K562 (cell line): ENCODE results near the gene CADPS2. TPM values are rescaled to one million over a fixed set of nuclear protein-coding genes. Genes with fewer than 3 reads are reported as not detected.

Experiments used
- ATAC-seq: fragments of 200-7000 bp; cut with Tn5 transposase; 3 replicates; pipeline ENCODE4 v1.9.1; 2020; ENCODE audit warnings: moderate library complexity
- BruUV-seq: library from RNA; stranded (reverse); fragments of 400-500 nt; replicated peaks from 2 replicates; lab custom pipeline; 2021; lab: Mats Ljungman, UMichigan
- CTCF ChIA-PET: fragments of 300-600 bp; formaldehyde crosslinking; extraction: SDS; loops from one replicate; lab custom pipeline; 2021; ENCODE audit warnings: low intra/inter-chr PET ratio; lab: Yijun Ruan, JAX
- POLR2A ChIA-PET: fragments of 300-600, 350-650 bp; sonication (Branson Sonifier 250); formaldehyde crosslinking; extraction: SDS; loops from one replicate; lab custom pipeline; 2021; ENCODE audit warnings: antibody characterized with exemption, inconsistent platforms; lab: Yijun Ruan, JAX
- DNase-seq, 4 experiments: peaks; one replicate each; pipeline versions ENCODE4 v3.0.0 to v3.0.0-alpha.2; 2011 to 2018; ENCODE audit warnings: low spot score in 3 of 4, mixed read lengths in 3 of 4; ENCODE audit errors: extremely low read depth in 1 of 4
- FAIRE-seq: peaks from 2 replicates; lab custom pipeline; 2011; peaks lifted over from hg19 to GRCh38; lab: Jason Lieb, UNC
- H2AFZ ChIP-seq: 2 replicates; pipeline ENCODE4 v1.6.0; 2011; ENCODE audit warnings: low read depth, low read length, control low read depth, inconsistent platforms
- H3K27ac ChIP-seq: fragments of 200-600 bp; 3 replicates; pipeline ENCODE4 v1.8.0; 2011; ENCODE audit warnings: low read depth, mild to moderate bottlenecking, control low read depth, inconsistent platforms, low read length, moderate library complexity, mixed read lengths; ENCODE audit errors: extremely low read depth
- H3K27me3 ChIP-seq, 2 experiments: fragments of 300-600 bp in 1 of 2; 2 replicates in 1 of 2; 3 replicates in 1 of 2; pipeline versions ENCODE4 v1.6.0 to v1.8.0; 2011; ENCODE audit warnings: inconsistent platforms in 2 of 2, low read length in 2 of 2, mild to moderate bottlenecking in 1 of 2, mixed read lengths in 1 of 2, moderate library complexity in 1 of 2; ENCODE audit not compliant: control insufficient read depth in 2 of 2, insufficient read depth in 2 of 2
- H3K36me3 ChIP-seq: fragments of 300-600 bp; 3 replicates; pipeline ENCODE4 v1.8.0; 2011; ENCODE audit warnings: mild to moderate bottlenecking, low read length, inconsistent platforms; ENCODE audit not compliant: control insufficient read depth, insufficient read depth
- H3K4me1 ChIP-seq, 2 experiments: fragments of 200-600 bp in 1 of 2; replicated peaks in 1 of 2; 2 replicates in 1 of 2; 3 replicates in 1 of 2; pipeline versions ENCODE4 v1.5.1 to v1.8.0; 2011; ENCODE audit warnings: inconsistent platforms in 2 of 2, low read length in 2 of 2, mild to moderate bottlenecking in 1 of 2, mixed read lengths in 1 of 2, moderate library complexity in 1 of 2; ENCODE audit not compliant: control insufficient read depth in 2 of 2, insufficient read depth in 2 of 2
- H3K4me2 ChIP-seq: 2 replicates; pipeline ENCODE4 v1.6.1; 2011; ENCODE audit warnings: low read length, control low read depth, inconsistent platforms, mixed read lengths; ENCODE audit not compliant: insufficient read depth
- H3K4me3 ChIP-seq: fragments of 200-600 bp; sonication (generic), shearing (Covaris generic); 2 replicates; pipeline ENCODE4 v1.5.1; 2016; ENCODE audit warnings: control low read depth, inconsistent platforms
- H3K79me2 ChIP-seq: fragments of 200-600 bp; 3 replicates; pipeline ENCODE4 v1.8.0; 2011; ENCODE audit warnings: low read length, inconsistent platforms; ENCODE audit not compliant: control insufficient read depth, insufficient read depth
- H3K9ac ChIP-seq, 2 experiments: 2 replicates each; pipeline versions ENCODE4 v1.6.0 to v1.6.1; 2011; ENCODE audit warnings: low read depth in 2 of 2, low read length in 2 of 2, control low read depth in 1 of 2, inconsistent platforms in 1 of 2, mild to moderate bottlenecking in 1 of 2, mixed read lengths in 1 of 2; ENCODE audit not compliant: insufficient read depth in 1 of 2
- H3K9me1 ChIP-seq: one replicate; pipeline ENCODE4 v1.6.0; 2011; ENCODE audit warnings: inconsistent platforms, mild to moderate bottlenecking, low read length, moderate library complexity; ENCODE audit not compliant: control insufficient read depth, insufficient read depth
- H3K9me3 ChIP-seq: replicated peaks from 2 replicates; pipeline ENCODE4 v1.5.1; 2011; ENCODE audit warnings: low read depth, low read length, inconsistent platforms; ENCODE audit not compliant: control insufficient read depth, insufficient read depth
- H4K20me1 ChIP-seq: replicated peaks from 2 replicates; pipeline ENCODE4 v1.6.1; 2011; ENCODE audit warnings: low read length, inconsistent platforms, mixed read lengths; ENCODE audit not compliant: control insufficient read depth, insufficient read depth
- BRD4 ChIP-seq: fragments of 200-600 bp; sonication (generic); IDR thresholded peaks from 2 replicates; pipeline ENCODE4 v1.6.1; 2017; ENCODE audit warnings: inconsistent platforms
- CAMTA2 ChIP-seq: fragments of 250-450 bp; sonication (Bioruptor Pico); conservative IDR thresholded peaks from 2 replicates; pipeline ENCODE4 v1.5.1; 2022
- CCAR2 ChIP-seq: fragments of 200-400 bp; formaldehyde crosslinking; IDR thresholded peaks from 2 replicates; pipeline ENCODE4 v1.6.1; 2017; ENCODE audit warnings: mild to moderate bottlenecking, low read depth, low read length
- GTF2B ChIP-seq: IDR thresholded peaks from 2 replicates; pipeline ENCODE4 v1.6.1; 2011; ENCODE audit not compliant: insufficient read length; ENCODE audit errors: extremely low read depth
- MAFF ChIP-seq: IDR thresholded peaks from 2 replicates; pipeline ENCODE4 v1.6.1; 2012; ENCODE audit warnings: low read length, improper control_type of control experiment
- MTA3 ChIP-seq: fragments of 450-650 bp; formaldehyde crosslinking; IDR thresholded peaks from 2 replicates; pipeline ENCODE4 v1.6.1; 2017; ENCODE audit warnings: mild to moderate bottlenecking, borderline replicate concordance
- NKRF ChIP-seq: fragments of 450-650 bp; IDR thresholded peaks from 2 replicates; pipeline ENCODE4 v1.6.1; 2016; ENCODE audit warnings: borderline replicate concordance
- NR2C1 ChIP-seq, 2 experiments: fragments of 450-650 bp; IDR thresholded peaks; 2 replicates each; pipeline ENCODE4 v1.6.1; 2017; ENCODE audit warnings: mild to moderate bottlenecking in 2 of 2, antibody characterized with exemption in 1 of 2, inconsistent platforms in 1 of 2, missing compliant biosample characterization in 1 of 2, missing genetic modification characterization in 1 of 2
- PCBP2 ChIP-seq: fragments of 200-400 bp; formaldehyde crosslinking; IDR thresholded peaks from 2 replicates; pipeline ENCODE4 v1.6.1; 2018; ENCODE audit warnings: low read length, low read depth, mild to moderate bottlenecking, moderate library complexity; ENCODE audit not compliant: poor library complexity, severe bottlenecking
- SREBF2 ChIP-seq: sonication (generic); formaldehyde crosslinking; IDR thresholded peaks from 2 replicates; pipeline ENCODE4 v1.4.0; 2020; ENCODE audit warnings: mild to moderate bottlenecking, missing genetic modification reagents
- STAT5B ChIP-seq: fragments of 250-450 bp; sonication (Bioruptor Pico); IDR thresholded peaks from 2 replicates; pipeline ENCODE4 v1.8.0; 2021; ENCODE audit warnings: mild to moderate bottlenecking, inconsistent platforms
- TCF3 ChIP-seq: sonication (generic); formaldehyde crosslinking; IDR thresholded peaks from 2 replicates; pipeline ENCODE4 v1.4.0; 2020; ENCODE audit warnings: mild to moderate bottlenecking, missing genetic modification reagents
- XRCC3 ChIP-seq: fragments of 450-650 bp; IDR thresholded peaks from 2 replicates; pipeline ENCODE4 v1.6.1; 2017; ENCODE audit warnings: mild to moderate bottlenecking, moderate library complexity
- ZBTB7A ChIP-seq: IDR thresholded peaks from 2 replicates; pipeline ENCODE4 v1.6.1; 2011; ENCODE audit warnings: low read depth, mild to moderate bottlenecking, low read length, moderate library complexity, borderline replicate concordance; ENCODE audit not compliant: control insufficient read depth
- ZEB2 ChIP-seq: fragments of 450-650 bp; IDR thresholded peaks from 2 replicates; pipeline ENCODE4 v1.6.1; 2016
- ZFP91 ChIP-seq: sonication (generic); formaldehyde crosslinking; IDR thresholded peaks from 2 replicates; pipeline ENCODE4 v1.8.0; 2022; ENCODE audit warnings: mild to moderate bottlenecking, missing genetic modification reagents
- ZNF133 ChIP-seq: fragments of 250-450 bp; sonication (Bioruptor Pico); IDR thresholded peaks from 2 replicates; pipeline ENCODE4 v1.4.0; 2020; ENCODE audit warnings: mild to moderate bottlenecking
- WGBS: fragments of 100-300 bp; shearing (Covaris generic); methylation state at CpG from one replicate; pipeline ENCODE4 v1.1.6; 2016; ENCODE audit warnings: low coverage, mixed read lengths; ENCODE audit not compliant: insufficient coverage; ENCODE audit errors: missing lambda C conversion rate; 5-methylcytosine and 5-hydroxymethylcytosine counted together
- in situ Hi-C: fragments of 300-500 bp; cut with MboI; formaldehyde crosslinking; loops from 4 replicates; pipeline ENCODE4 v1.15.0; 2018; ENCODE audit warnings: inconsistent platforms, mixed read lengths
- intact Hi-C: fragments of 100-400 bp; cut with micrococcal nuclease; formaldehyde crosslinking; loops from 2 replicates; pipeline ENCODE4 v1.14.2; 2022
- polyA plus RNA-seq, 8 experiments: library from polyadenylated mRNA; depleted of rRNA in 4 of 8; stranded (reverse) in 5 of 8; unstranded in 3 of 8; fragments of >200 nt; fragmentation: Nextera tagmentation in 2 of 8; fragmentation: Illumina TruSeq in 1 of 8; extraction: Ambion mirVana in 2 of 8; extraction: Trizol in 1 of 8; gene quantifications; 2 replicates each; pipeline versions ENCODE4 v1.2.1 to v1.2.3, GENCODE V29; 2011 to 2014; ENCODE audit warnings: inconsistent platforms in 1 of 8, missing spikeins in 1 of 8
- total RNA-seq, 7 experiments: library from RNA; depleted of rRNA in 6 of 7; stranded (reverse); fragments of >200 nt in 6 of 7; fragmentation: Illumina TruSeq in 2 of 7; extraction: Trizol in 2 of 7; gene quantifications; 2 replicates each; pipeline versions ENCODE4 v1.2.1 to v1.2.3, GENCODE V29; 2011 to 2021; ENCODE audit warnings: low replicate concordance in 1 of 7

Gene CADPS2
- total and polyA plus RNA-seq, 9 of the 15 experiments (the other 6 are each of a cell fraction or from before 2014, with no cell fraction given): 0.03 to 0.14 (median 0.04) TPM; not detected in 1

- 0% methylated on average over 2 of the region's 2 CpGs for WGBS
- no TSS peak for BruUV-seq
- ATAC-seq (no peak), FAIRE-seq (no peak)
- no peaks in the 10 kb centered on the region for H3K79me2 ChIP-seq
- no peak overlapping the region for H3K4me3 ChIP-seq
- H4K20me1 ChIP-seq: no peaks in the 10 kb centered on the region
- intact Hi-C loops: no loop called here
- POLR2A ChIA-PET: interaction anchor here (0.6 kb wide), 1 partner anchor 13 kb away, joined by 4 read pairs; no protein-coding TSS in a partner anchor
- H3K4me2 ChIP-seq: no peak overlapping the region
- CTCF ChIA-PET: no interaction called here
- H3K27ac ChIP-seq: no peak overlapping the region
- in situ Hi-C loops: no loop called here
- H3K9me3 ChIP-seq: no peaks in the 10 kb centered on the region; the same call in 1 of the 2 replicates
- H2AFZ ChIP-seq: no peak overlapping the region
- H3K9ac ChIP-seq: no peak overlapping the region
- H3K9me1 ChIP-seq: no peaks in the 10 kb centered on the region
- no peaks in the 10 kb centered on the region for H3K27me3 ChIP-seq
- TF ChIP-seq STAT5B (CRISPR knock-in tag) (no peak), PCBP2 (no peak), TCF3 (CRISPR knock-in tag) (no peak), ZEB2 (no peak), NR2C1 (IDR thresholded peaks at IDR 0.05) (no peak), NR2C1 (tag; IDR thresholded peaks at IDR 0.05) (no peak), NKRF (no peak), ZFP91 (CRISPR knock-in tag) (no peak), MTA3 (no peak), GTF2B (no peak), ZBTB7A (no peak), BRD4 (no peak), SREBF2 (CRISPR knock-in tag) (no peak), CAMTA2 (CRISPR knock-in tag) (no peak), CCAR2 (no peak), ZNF133 (CRISPR knock-in tag) (no peak), XRCC3 (no peak), MAFF (no peak)
- TF ChIP-seq, all 486 proteins: peak for 0
- DNase-seq: no peak
- no peaks in the 10 kb centered on the region for H3K4me1 ChIP-seq
- no peaks in the 10 kb centered on the region for H3K36me3 ChIP-seq
Measured at GRCh38 chr7:122600630-122601029, 285.6 kb downstream of the CADPS2 start.
